Islet of Langerhans (tissue), 1 donor: ENCODE results near the gene CDH13.

Experiments used
- FAIRE-seq: peaks from one replicate; lab custom pipeline; 2011; peaks lifted over from hg19 to GRCh38; lab: Jason Lieb, UNC

Gene CDH13

GRCh38 chr16:83253521-83253920 is 626.8 kb downstream of the CDH13 start:
- FAIRE-seq = no peak

- no peak for FAIRE-seq
Observed at GRCh38 chr16:83258366-83258928, 631.7 kb downstream of the CDH13 start.

GRCh38 chr16:83266848-83267553 is 640.2 kb downstream of the CDH13 start:
- no peak for FAIRE-seq

- no peak for FAIRE-seq
Observed at GRCh38 chr16:83268169-83268568, 641.4 kb downstream of the CDH13 start.

- no peak for FAIRE-seq
Observed at GRCh38 chr16:83269048-83269447, 642.3 kb downstream of the CDH13 start.

GRCh38 chr16:83269541-83269940 is 642.8 kb downstream of the CDH13 start:
- no peak for FAIRE-seq

GRCh38 chr16:83270061-83270460 is 643.3 kb downstream of the CDH13 start:
- FAIRE-seq = no peak

- FAIRE-seq = no peak
Observed at GRCh38 chr16:83270640-83271039, 643.9 kb downstream of the CDH13 start.

- no peak for FAIRE-seq
Observed at GRCh38 chr16:83271123-83271522, 644.4 kb downstream of the CDH13 start.

GRCh38 chr16:83271970-83272575 is 645.3 kb downstream of the CDH13 start:
- FAIRE-seq = no peak

- FAIRE-seq = no peak
Observed at GRCh38 chr16:83272843-83273242, 646.1 kb downstream of the CDH13 start.

GRCh38 chr16:83273504-83274173 is 646.9 kb downstream of the CDH13 start:
- FAIRE-seq = no peak

- FAIRE-seq = no peak
Observed at GRCh38 chr16:83279251-83279650, 652.5 kb downstream of the CDH13 start.

- FAIRE-seq = no peak
Observed at GRCh38 chr16:83285921-83286320, 659.2 kb downstream of the CDH13 start.

GRCh38 chr16:83296505-83296904 is 669.7 kb downstream of the CDH13 start:
- FAIRE-seq = no peak

GRCh38 chr16:83298541-83298940 is 671.8 kb downstream of the CDH13 start:
- no peak for FAIRE-seq

- no peak for FAIRE-seq
Observed at GRCh38 chr16:83300326-83300725, 673.6 kb downstream of the CDH13 start.

- no peak for FAIRE-seq
Observed at GRCh38 chr16:83301971-83302370, 675.2 kb downstream of the CDH13 start.

GRCh38 chr16:83302853-83303252 is 676.1 kb downstream of the CDH13 start:
- FAIRE-seq = no peak

GRCh38 chr16:83305092-83305491 is 678.3 kb downstream of the CDH13 start:
- no peak for FAIRE-seq

- no peak for FAIRE-seq
Observed at GRCh38 chr16:83306961-83307593, 680.3 kb downstream of the CDH13 start.

GRCh38 chr16:83307594-83307992 is 680.8 kb downstream of the CDH13 start:
- FAIRE-seq = no peak

GRCh38 chr16:83308414-83308813 is 681.6 kb downstream of the CDH13 start:
- FAIRE-seq = no peak
